ENCODE measurements around the gene SGSH. TPM values are rescaled to one million over a fixed set of nuclear protein-coding genes. Genes with fewer than 3 reads are reported as not detected.
A peak's percentile ranks its signal among the peaks of the same experiment; 100 is the strongest.

Gene SGSH
- total RNA-seq, 1 donor from 2014 or later: 44.7 TPM

GRCh38 chr17:80189611-80190010 lies 30.5 kb downstream of the SGSH start:
- DNase-seq (ENCODE audit: low spot score): no peak

- DNase-seq (ENCODE audit: low spot score): peak; percentile 92
Observed at GRCh38 chr17:80187515-80187941, 32.6 kb downstream of the SGSH start.

- no peak for DNase-seq (ENCODE audit: low spot score)
Observed at GRCh38 chr17:80187090-80187489, 33.0 kb downstream of the SGSH start.

GRCh38 chr17:80185968-80186367 lies 34.2 kb downstream of the SGSH start:
- DNase-seq (ENCODE audit: low spot score): no peak

GRCh38 chr17:80184423-80184714 lies 35.8 kb downstream of the SGSH start:
- no peak for DNase-seq (ENCODE audit: low spot score)

- no peak for DNase-seq (ENCODE audit: low spot score)
Observed at GRCh38 chr17:80183581-80184422, 36.3 kb downstream of the SGSH start.

DNA sequence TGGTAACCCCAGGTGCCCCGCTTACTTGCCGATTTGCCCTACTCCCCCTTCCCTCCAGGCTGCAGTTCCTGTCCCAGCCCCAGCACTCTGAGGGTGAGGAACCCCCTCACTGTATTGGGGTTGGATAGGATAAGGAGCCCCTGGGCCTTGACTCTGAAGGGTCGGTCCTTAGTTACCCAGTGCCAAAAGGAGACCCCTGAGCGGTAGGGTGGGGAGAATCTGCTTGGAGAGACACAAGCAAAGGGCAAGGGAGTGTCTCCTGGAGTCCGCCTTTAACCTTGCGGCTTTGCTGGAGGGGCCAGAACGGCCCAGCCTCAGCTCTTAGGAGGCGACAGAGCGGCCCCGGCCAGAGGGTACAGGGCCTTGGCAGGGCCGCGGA lies 37.3 kb downstream of the SGSH start:
- DNase-seq (ENCODE audit: low spot score): no peak

DNA sequence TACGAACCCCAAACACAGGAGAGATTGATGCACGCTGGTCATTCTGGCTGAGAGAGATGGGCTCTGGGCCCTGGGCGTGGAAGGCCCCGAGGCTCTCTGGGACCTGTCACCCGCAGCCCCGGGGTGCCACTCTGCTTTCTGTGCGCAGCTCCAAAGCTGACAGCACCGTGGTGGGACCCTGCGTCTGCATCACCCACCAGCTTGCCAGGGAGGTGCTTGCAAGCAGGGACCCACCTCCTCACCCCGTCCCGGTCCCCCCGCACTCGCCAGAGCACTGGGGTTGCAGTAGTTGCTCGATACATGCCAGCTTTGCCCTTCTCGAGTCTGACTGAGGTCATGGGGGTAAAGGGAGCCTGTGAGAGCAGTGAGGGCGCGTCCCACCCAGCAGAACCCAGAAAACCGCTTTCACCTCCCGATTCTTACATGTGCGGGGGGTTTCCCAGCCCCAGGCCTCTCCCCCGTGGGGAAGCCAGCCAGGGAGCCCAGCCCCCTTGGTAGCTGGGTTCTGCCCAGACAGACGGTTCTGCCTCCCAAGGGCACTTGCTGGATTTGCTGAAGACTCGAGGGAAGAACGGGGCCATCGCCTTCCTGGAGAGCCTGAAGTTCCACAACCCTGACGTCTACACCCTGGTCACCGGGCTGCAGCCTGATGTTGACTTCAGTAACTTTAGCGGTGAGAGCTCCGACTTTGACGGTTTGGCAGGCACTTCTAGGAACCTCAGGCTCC lies 37.9 kb downstream of the SGSH start:
- no peak for DNase-seq (ENCODE audit: low spot score)

DNA sequence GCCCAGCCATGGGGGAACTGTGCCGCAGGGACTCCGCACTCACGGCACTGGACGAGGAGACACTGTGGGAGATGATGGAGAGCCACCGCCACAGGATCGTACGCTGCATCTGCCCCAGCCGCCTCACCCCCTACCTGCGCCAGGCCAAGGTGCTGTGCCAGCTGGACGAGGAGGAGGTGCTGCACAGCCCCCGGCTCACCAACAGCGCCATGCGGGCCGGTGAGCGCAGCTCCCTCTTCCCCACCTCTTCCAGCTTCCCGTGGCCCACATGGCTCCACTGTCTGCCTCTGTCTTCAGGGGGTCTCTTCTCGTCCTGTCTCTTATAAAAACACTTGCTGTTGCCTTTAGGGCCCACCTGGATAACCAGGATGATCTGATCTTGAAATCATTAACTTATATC lies 38.7 kb downstream of the SGSH start:
- no peak for DNase-seq (ENCODE audit: low spot score)

DNA sequence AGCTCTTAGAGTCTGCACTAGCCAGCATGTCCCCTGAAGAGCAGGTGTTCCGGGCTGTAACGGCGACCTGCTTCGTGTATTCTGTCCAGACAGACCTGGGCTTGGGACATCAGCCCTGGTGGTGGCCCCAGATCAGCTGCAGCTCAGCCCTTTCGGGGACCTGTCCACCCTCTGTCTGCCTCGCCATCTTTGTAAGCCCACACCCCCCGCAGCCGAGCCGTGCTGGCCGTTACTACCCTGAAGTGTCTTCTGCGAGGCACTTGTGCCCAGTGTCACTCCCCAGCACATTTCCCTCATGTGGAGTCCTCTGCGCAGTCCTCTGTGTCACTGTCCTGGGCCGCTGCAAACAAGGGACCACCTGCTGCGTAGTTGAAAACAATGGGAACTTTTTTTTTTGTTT lies 39.9 kb downstream of the SGSH start:
- DNase-seq (ENCODE audit: low spot score): no peak

GRCh38 chr17:80177986-80178595 lies 42.0 kb downstream of the SGSH start:
- DNase-seq (ENCODE audit: low spot score): no peak

GRCh38 chr17:80176757-80177156 lies 43.4 kb downstream of the SGSH start:
- no peak for DNase-seq (ENCODE audit: low spot score)

DNA sequence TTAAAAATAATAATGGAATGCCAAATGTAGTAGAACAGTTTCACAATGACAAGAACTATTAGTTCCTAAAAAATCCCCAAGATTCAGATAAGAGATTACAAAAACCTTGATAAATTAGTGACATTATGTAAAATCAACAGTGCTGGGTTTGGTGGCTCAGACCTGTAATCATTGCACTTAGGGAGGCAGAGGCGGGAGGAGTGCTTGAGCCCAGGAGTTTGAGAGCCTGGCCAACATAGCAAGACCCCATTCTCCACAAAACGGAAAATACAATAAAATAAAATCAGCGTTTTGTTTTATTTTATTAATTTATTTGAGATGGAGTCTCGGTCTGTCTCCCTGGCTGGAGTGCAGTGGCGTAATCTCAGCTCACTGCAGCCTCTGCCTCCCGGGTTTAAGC lies 46.2 kb downstream of the SGSH start:
- DNase-seq (ENCODE audit: low spot score): no peak

DNA sequence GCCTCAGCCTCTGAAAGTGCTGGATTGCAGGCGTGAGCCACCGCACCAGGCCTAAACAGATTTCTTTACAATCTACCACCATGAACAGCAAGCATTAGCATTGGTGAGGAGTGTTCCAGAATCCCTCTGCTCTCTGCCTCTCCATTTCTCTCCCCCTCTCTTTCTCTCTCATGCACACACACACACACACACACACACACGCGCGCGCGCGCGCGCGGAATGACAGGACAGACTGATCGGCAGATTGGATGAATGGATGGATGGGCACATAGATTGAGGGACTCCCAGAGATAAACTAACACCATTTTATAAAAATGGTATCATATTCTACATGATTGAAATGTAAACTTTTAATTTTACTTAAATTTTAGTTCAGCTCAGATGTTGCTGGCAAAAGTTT lies 47.0 kb downstream of the SGSH start:
- no peak for DNase-seq (ENCODE audit: low spot score)

DNA sequence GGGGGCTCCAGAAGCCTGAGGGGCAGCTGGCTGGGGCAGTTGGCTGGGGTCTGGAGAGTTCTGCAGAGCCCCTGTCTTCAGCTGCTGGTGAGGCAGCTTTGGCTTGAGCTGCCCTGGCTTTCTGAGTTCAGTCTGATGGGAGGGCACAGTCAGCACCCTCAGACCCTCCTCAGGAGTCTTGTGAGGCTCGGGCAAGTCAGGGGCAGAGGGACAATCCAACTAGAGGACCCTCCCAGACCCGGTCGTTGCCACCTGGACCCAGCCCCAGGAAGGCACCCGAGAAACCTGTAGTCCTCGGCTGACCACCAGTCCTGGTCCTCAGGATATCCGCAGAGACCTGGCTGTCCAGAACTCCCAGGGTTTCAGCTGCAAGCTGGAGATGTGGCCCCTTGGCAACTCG lies 48.5 kb downstream of the SGSH start:
- DNase-seq (ENCODE audit: low spot score): no peak

GRCh38 chr17:80169784-80170500 lies 50.2 kb downstream of the SGSH start, which contains the start of gene CARD14:
TSS of gene CARD14 (plus strand) at chr17:80170030. CDS start at chr17:80181439, 11,409 bp downstream.
- no peak for DNase-seq (ENCODE audit: low spot score)

- DNase-seq (ENCODE audit: low spot score): no peak
Observed at GRCh38 chr17:80169107-80169506, 51.0 kb downstream of the SGSH start.

DNA sequence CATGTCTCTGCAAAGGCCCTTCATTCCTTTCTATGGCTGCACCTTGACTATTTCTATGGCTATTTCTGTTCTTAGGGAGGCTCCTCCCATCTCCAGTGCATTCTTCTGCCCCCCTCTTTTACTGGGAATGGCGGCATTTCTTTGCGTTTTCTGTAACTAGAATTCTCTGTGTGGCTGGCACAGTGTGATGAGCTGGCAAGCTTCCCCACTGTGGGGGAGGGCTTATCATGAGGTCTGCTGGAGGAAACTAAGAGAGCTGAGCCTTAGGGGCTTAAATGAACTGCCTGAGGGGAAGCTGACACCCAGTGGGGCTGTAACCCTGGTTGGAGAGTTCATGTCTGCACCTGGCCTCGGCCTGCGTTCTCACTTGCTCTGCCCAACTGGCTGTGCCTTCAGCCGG lies 51.8 kb downstream of the SGSH start:
- no peak for DNase-seq (ENCODE audit: low spot score)

GRCh38 chr17:80166446-80166845 lies 53.7 kb downstream of the SGSH start:
- no peak for DNase-seq (ENCODE audit: low spot score)

- DNase-seq (ENCODE audit: low spot score): no peak
Observed at GRCh38 chr17:80164185-80164584, 55.9 kb downstream of the SGSH start.

- DNase-seq (ENCODE audit: low spot score): no peak
Observed at GRCh38 chr17:80163336-80163735, 56.8 kb downstream of the SGSH start.

DNA sequence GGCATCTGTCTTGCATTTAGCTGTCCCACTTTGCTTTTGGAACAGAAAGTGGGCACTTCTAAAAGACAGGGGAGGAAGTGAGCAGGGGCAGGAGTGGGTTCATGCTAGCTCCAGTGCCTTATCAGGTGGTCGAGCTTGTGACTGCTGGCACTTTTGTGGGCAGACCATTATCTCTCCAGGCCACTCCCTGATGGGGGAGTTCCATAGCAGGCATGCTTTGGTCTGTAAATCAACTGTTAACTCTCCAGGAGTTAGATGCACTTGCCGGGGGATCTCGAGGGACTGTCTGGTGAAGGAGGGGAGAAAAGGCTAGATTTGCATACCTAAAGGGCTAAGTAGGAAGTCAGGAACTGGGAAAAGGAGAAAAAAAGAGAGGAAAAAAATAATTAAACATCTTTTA lies 59.6 kb downstream of the SGSH start:
- DNase-seq (ENCODE audit: low spot score): no peak

Measured in mesenteric fat pad (tissue), 1 donor.